Ovary (tissue), 9 donors: ENCODE measurements around the gene SIGLEC6. TPM values are rescaled to one million over a fixed set of nuclear protein-coding genes. Genes with fewer than 3 reads are reported as not detected.

Experiments
- DNase-seq, 5 donors: peaks; one replicate each; pipeline ENCODE4 v3.0.0-alpha.2; 2019 to 2020
- H3K27ac ChIP-seq, 2 donors: fragments of 200-600 bp; one replicate each; pipeline versions ENCODE4 v1.5.1 to v1.8.0; 2019 to 2022
- H3K27me3 ChIP-seq: fragments of 200-600 bp; one replicate; pipeline ENCODE4 v1.8.0; 2022
- H3K36me3 ChIP-seq: fragments of 200-600 bp; sonication (generic); one replicate; pipeline ENCODE4 v1.5.1; 2019
- H3K4me1 ChIP-seq: one replicate; pipeline ENCODE4 v1.8.1; 2013; ENCODE audit warnings: mild to moderate bottlenecking, moderate library complexity; ENCODE audit not compliant: insufficient read depth
- H3K4me3 ChIP-seq: fragments of 200-600 bp; sonication (generic); one replicate; pipeline ENCODE4 v1.5.1; 2017
- H3K9me3 ChIP-seq, 2 donors: fragments of 200-600 bp in 1 of 2; sonication (generic) in 1 of 2; one replicate each; pipeline versions ENCODE4 v1.5.1 to v1.8.1; 2013 to 2019; ENCODE audit warnings: mild to moderate bottlenecking in 1 of 2, moderate library complexity in 1 of 2
- EP300 ChIP-seq: sonication (generic); formaldehyde crosslinking; IDR thresholded peaks from one replicate; pipeline ENCODE4 v1.6.1; 2017; ENCODE audit warnings: antibody characterized with exemption
- POLR2A ChIP-seq: fragments of 450-650 bp; IDR thresholded peaks from one replicate; pipeline ENCODE4 v1.6.1; 2017; ENCODE audit warnings: antibody characterized with exemption, mild to moderate bottlenecking, moderate library complexity
- WGBS, 3 donors: extraction: QIAGEN DNeasy Blood & Tissue Kit in 1 of 3; methylation state at CpG; one replicate each; pipeline versions ENCODE4 v1.1.5 to v1.1.7; 2013 to 2017; 5-methylcytosine and 5-hydroxymethylcytosine counted together
- intact Hi-C, 4 donors: fragments of 100-400 bp; cut with DNase I; formaldehyde crosslinking; loops; one replicate each; pipeline versions ENCODE4 v1.11.0 to v1.15.1; 2022 to 2023
- polyA plus RNA-seq, 2 donors: library from polyadenylated mRNA; stranded (reverse); fragments of 200-250 nt in 1 of 2; fragments of 350-450 nt in 1 of 2; fragmentation: Illumina TruSeq in 1 of 2; extraction: RNeasy Lipid Tissue Mini Kit (QIAGEN cat#74804) in 1 of 2; gene quantifications; one replicate each; pipeline ENCODE4 v1.2.3, GENCODE V29; 2013 to 2014
- total RNA-seq, 7 donors: library from RNA; depleted of rRNA in 2 of 7; stranded (reverse); fragments of >200 nt in 2 of 7; fragmentation: NEBNext Ultra II Directional in 3 of 7; extraction: Animal tissue kit (Norgen Biotek cat#: 25700) in 3 of 7; gene quantifications; one replicate each; pipeline versions ENCODE4 v1.1.0 to v1.2.4, GENCODE V29; 2016 to 2023
- TF ChIP-seq, protein P1 (sequence below), 3 donors: fragments of 450-650 bp in 2 of 3; fragments of 200-600 bp in 1 of 3; IDR thresholded peaks; one replicate each; pipeline versions ENCODE4 v1.5.1 to v1.8.0; 2016 to 2022; ENCODE audit warnings: antibody characterized with exemption in 3 of 3, mild to moderate bottlenecking in 1 of 3
- donor health status: DM: no; HTN: no; CAD: no; lungs with moderate emphysema.
- donor health status: DM: no; HTN: no; CAD: no.
- donor health status: Bipolar disorder and iron deficiency.
- donor health status: DM: yes; HTN: yes; CAD: no.
- donor health status: DM: no; HTN: no; CAD: no.
- donor health status: DM: yes; HTN: yes; CAD: no.

The SIGLEC6 gene
- total and polyA plus RNA-seq, 9 donors: 0.19 to 0.67 (median 0.42) TPM; not detected in 5

DNA sequence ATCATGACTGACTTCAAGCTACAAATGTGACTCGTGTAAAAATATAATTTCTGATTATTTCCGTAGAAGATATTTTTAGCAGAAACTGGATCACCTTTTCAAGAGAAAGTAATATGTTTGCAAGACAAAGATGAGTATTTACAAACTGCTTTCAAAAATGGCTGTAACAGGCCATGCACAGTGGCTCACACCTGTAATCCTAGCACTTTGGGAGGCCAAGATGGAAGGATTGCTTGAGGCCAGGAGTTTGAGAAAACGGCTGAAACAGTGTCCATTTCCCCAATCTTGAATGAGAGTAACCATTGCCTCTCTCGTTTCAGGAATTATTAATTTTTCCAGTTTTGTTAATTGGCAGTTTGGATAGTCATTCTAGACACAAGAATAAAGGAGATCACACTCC, 36.1 kb upstream of the SIGLEC6 start:
- no peaks in the 10 kb centered on the region for H3K27me3 ChIP-seq
- TF ChIP-seq POLR2A (no peak), EP300 (no peak)
- TF ChIP-seq, protein P1, sequence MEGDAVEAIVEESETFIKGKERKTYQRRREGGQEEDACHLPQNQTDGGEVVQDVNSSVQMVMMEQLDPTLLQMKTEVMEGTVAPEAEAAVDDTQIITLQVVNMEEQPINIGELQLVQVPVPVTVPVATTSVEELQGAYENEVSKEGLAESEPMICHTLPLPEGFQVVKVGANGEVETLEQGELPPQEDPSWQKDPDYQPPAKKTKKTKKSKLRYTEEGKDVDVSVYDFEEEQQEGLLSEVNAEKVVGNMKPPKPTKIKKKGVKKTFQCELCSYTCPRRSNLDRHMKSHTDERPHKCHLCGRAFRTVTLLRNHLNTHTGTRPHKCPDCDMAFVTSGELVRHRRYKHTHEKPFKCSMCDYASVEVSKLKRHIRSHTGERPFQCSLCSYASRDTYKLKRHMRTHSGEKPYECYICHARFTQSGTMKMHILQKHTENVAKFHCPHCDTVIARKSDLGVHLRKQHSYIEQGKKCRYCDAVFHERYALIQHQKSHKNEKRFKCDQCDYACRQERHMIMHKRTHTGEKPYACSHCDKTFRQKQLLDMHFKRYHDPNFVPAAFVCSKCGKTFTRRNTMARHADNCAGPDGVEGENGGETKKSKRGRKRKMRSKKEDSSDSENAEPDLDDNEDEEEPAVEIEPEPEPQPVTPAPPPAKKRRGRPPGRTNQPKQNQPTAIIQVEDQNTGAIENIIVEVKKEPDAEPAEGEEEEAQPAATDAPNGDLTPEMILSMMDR (IDR thresholded peaks at IDR 0.05): no peak
- H3K4me3 ChIP-seq: no peak overlapping the region
- no peaks in the 10 kb centered on the region for H3K9me3 ChIP-seq
- no peak for DNase-seq
- 72 to 79% (median 73%) methylated on average over 4 of the region's 4 CpGs for WGBS, 3 donors
- intact Hi-C loops: no loop called here
- peaks cover 5% of the 10 kb centered on the region for H3K4me1 ChIP-seq
- no peak overlapping the region for H3K27ac ChIP-seq
- no peaks in the 10 kb centered on the region for H3K36me3 ChIP-seq

DNA sequence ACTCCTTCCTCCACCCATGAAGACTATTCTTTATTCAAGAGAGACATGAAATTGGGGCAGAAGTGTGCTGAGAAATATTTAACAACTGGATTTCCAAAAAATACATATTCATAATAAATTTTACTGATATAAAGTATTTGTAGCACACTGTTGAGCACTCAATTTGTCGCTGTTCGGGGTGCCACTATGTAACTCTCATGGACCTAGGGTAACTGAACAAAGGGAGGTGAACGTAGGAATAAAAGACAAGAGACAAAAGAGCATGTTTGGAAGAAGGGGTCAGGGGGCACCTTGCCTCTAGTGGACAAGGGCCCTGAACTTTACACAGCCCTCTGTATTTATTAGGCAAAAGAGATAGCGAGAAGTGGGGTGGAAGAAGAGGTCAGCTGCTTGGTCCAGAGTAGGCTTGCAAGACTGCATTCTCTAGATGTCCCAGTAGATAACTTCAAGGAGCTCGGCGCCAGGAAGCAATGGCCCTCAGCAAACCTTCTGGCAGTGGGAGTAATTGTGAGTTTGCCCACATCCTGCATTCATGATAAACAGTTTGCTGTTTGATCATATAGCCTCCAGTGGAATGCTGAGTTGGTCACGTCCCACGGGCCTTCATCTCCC, 35.1 kb upstream of the SIGLEC6 start:
- Histone ChIP-seq H3K4me1 (no peaks in the 10 kb centered on the region), H3K9me3 (no peaks in the 10 kb centered on the region), H3K4me3 (no peak overlapping the region), H3K27ac (no peak overlapping the region), H3K36me3 (no peaks in the 10 kb centered on the region), H3K27me3 (no peaks in the 10 kb centered on the region)
- intact Hi-C loops: no loop called here
- DNase-seq: no peak
- 44 to 58% (median 46%) methylated on average over 8 of the region's 8 CpGs for WGBS, 3 donors
- TF ChIP-seq, protein P1 (IDR thresholded peaks at IDR 0.05): no peak
- TF ChIP-seq POLR2A: no peak
- TF ChIP-seq EP300: no peak

DNA sequence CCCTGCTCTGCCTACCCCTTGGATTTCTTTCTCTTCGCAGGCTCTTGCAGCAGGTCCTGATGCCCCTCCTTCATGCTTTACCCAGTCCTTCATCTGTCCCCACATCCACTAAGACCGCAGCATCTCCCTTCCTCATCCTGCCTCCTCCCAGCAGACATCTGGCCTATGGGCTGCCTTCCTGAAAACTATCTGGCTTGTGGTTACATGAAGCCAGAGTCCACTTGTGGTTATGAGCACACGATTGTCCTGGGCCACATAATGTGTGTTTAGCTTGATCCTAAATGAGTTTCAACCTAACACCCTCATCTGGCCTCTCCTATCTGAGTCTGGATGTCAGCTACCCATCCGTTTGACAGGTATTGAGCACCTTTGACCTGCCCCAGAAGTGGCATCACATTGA, 34.1 kb upstream of the SIGLEC6 start:
- intact Hi-C loops: no loop called here
- TF ChIP-seq, protein P1 (IDR thresholded peaks at IDR 0.05): no peak
- TF ChIP-seq EP300 (no peak), POLR2A (no peak)
- Histone ChIP-seq H3K36me3 (no peaks in the 10 kb centered on the region), H3K27me3 (no peaks in the 10 kb centered on the region), H3K4me3 (no peak overlapping the region), H3K4me1 (no peaks in the 10 kb centered on the region), H3K27ac (no peak overlapping the region), H3K9me3 (no peaks in the 10 kb centered on the region)
- DNase-seq: no peak
- 57 to 71% (median 66%) methylated on average over 4 of the region's 4 CpGs for WGBS, 3 donors

DNA sequence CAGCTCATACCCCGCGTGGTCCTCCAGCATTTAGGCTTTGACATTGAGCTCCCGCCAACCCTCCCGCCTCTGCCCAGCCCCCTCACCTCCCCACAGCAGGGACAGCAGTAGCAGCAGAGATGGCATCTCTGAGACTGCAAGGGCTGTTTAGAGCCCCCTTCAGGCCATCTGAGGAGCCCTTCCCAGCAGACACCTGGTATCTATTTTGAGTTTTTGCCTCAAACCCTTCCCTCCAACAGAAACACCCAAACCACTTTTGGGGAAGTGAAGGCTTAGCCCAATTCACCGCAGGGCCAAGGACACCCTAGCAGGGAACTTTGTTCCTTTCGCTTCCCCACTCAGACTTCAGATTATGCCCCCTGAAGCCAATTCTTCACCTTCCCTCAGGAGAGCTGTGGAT, 33.3 kb upstream of the SIGLEC6 start:
- Histone ChIP-seq H3K4me3 (no peak overlapping the region), H3K27ac (no peak overlapping the region), H3K27me3 (no peaks in the 10 kb centered on the region), H3K9me3 (no peaks in the 10 kb centered on the region), H3K36me3 (no peaks in the 10 kb centered on the region), H3K4me1 (no peaks in the 10 kb centered on the region)
- 31 to 41% (median 34%) methylated on average over 6 of the region's 6 CpGs for WGBS, 3 donors
- TF ChIP-seq POLR2A: no peak
- TF ChIP-seq EP300: no peak
- TF ChIP-seq, protein P1 (IDR thresholded peaks at IDR 0.05): no peak
- intact Hi-C loops: no loop called here
- DNase-seq: no peak
